ENCODE data around the gene PPP1R12A. TPM values are rescaled to one million over a fixed set of nuclear protein-coding genes. Genes with fewer than 3 reads are reported as not detected.
A peak's percentile ranks its signal among the peaks of the same experiment; 100 is the strongest.
"Not testable (repeated sequence)": the region's sequence is repeated elsewhere in the genome, so short reads cannot be mapped to it uniquely, and the experiment has no call there.

PPP1R12A gene
- total RNA-seq: 106 and 134 TPM in 2 replicates

DNA sequence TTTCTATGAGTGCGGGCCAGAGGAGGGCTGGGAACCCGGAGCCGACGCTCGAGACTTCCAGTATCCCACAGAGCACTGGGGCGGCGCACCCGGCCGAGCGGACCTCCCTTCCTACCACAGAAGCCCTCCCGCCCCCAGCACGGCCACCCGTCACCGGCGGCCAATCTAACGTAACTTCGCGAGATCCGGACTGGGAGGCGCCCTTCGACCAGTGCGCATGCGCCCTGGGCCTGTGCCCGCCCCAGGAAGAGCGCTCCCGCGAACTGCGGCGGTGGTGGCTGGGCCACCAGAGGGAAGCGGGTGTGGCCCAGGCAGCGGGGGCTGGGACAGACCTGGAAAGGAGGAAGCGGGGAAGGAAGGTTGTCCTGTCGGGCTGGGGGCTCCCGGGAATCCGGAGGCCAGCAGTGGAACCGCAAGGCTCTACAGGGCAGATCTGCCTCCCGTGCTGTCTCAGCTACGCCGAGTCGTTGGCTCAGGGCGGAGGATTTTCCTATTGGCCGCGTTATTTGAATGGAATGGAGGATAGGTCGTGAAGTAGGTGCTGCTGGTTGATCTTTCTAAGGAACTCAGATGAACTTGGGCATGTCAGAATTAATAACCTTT, at the start of gene PPP1R12A:
PPP1R12A (minus strand) TSS at position 77 of the 603 bp plus-strand sequence. CDS start 166 bp downstream, outside the sequence.
- peak; percentile 99 for DNase-seq

DNA sequence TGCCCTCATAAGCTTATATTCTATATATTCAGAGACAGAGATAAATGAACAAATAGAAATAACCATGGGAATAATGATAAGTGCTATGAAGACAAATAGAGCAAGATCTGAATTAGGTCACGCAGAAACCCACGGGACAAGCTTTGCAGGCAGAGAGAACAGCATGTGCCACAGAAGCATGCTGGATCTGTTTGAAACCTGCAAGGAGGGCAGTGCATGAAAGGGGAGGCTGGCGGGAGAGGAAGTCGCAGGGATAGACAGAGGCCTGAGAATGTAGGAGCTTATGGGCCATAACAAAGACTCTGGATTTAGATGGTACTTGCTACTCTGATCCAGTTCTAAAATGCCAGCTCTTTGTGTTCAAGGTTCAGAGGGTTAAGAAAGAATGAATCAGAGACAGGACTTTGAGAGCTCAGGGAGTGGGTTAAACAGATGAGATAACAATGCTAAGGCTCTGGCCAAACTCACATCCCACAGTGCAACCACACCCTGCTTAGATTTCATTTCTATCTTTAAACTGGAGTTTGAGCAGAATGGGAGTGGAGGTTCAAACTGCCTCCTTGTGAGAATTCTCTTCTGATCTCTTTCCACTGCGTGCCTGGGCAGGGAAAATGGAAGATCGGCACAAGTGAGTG, 49.2 kb upstream of the PPP1R12A start:
- no peak for DNase-seq

DNA sequence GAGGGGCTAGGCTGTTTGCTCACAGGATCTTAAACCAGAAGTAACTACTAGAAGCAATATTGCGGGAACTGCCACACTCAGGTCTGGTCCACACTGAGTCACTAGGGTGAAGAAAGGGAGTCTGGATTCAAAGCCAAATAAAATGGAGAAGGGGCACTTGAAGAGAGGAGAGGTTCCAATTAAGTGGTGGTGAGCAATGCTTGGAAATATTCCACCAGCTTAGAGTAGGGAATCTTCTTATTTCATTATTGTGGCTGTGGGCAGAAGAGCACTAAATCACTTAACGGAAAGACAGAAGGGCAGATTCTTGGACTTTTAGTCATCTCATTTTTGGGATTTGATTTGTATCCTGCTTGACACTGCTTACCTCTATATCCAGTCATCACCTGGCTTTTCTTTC, 48.6 kb upstream of the PPP1R12A start:
- DNase-seq: no peak

DNA sequence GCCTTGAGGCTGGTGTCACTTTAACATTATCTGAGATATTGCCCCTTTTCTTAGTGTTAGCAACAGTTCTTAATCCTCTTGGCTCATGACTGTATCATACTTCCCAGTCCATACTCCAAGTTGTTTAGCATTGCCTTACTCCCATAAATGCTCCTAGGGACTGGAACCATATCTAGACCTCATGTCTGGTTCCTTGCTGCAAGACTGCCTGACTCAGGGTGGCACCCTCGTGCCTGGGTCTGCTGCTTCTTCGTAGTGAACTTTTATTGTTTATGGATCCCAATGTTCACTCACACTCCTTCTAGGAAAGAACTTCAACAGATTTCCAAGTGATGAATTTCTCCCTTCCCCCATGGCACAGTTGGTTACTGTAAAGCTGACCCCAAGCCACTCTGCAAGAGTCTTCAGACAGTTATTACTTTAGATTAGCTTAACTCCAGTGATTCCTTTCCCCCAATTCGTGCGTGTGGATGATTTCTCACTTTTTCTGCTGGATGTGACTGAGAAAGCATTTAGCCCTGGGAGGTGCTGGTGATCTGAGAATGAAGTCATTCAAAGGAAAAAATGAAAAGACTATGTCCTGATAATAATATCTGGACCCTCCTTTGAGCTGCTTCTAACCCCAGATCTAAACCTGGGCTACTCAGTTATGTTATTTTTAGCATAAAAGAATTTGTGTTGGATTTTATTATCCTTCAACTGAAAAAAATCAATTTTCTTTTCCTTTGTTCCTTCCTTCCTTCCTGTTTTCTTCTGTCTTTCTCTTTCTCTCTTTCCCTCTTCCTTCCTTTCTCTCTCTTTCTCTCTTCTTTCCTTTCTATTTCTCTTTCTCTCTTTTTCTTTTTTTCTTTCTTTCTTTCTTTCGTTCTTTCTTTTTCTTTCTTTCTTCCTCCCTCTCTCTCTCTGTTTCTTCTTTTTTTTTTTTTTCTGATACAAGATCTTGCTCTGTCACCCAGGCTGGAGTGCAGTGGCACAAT, 47.5 kb upstream of the PPP1R12A start:
- DNase-seq: no peak

DNA sequence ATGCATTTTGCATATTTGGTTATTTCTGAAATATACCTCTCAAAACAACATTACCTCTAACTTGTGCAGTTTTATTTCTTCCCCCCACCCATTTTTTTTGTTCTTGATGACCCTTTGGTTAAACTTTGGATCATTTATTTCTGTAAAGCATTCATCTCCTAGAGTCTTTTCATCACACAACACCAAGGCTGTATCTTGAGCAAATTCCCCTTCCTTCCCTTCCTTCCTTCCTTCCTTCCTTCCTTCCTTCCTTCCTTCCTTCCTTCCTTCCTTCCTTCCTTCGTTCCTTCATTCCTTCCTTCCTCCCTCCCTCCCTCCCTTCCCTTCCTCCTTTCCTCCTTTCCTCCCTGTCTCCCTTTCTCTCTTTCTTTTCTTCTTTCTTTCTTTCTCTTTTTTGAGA, 43.8 kb upstream of the PPP1R12A start:
- DNase-seq: no peak

DNA sequence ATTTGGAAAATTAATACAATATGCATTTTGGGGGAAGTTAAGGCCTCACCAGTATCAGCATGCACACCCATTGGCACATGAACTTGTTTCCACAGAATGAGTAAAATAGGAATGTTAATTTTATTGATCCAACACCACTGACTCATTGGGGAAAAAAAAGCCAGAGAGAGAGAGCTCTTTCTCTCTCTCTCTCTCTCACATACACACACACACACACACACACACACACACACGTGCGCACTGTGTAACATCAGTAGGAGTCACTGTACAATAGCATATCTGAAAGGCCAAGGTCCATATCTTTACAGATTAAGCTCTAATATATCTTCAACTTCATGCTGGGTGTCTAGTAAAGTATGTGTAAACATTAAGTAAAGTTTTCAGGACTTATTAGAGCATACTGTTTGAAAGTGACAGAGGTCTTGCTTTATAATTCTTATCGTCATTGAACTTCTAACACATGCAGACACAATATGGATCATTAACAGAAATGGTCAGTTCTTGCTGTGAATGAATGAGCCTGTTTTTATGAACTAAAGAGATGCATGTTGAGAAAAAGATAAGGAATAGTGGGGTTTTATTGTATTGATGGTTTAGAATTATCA, 43.1 kb upstream of the PPP1R12A start:
- not testable (repeated sequence) for DNase-seq

DNA sequence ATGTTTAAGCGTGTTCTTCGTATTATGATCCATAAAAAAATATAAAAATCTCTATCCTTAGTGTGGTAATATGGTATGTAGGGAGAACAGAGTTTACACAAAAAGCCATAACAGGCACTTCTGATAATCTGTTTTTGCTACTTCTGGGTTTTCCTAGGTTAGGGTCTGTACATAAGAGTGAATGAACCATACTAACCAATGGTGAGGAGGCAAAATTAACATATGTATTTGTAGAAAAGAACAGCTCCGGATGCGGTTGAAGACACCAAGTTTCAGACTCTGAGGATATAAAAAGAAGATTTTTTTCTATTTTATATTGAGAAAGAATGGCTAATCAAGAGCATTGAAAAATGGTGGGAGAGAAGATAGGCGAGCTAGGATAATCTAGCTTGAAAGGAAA, 40.2 kb upstream of the PPP1R12A start:
- no peak for DNase-seq

DNA sequence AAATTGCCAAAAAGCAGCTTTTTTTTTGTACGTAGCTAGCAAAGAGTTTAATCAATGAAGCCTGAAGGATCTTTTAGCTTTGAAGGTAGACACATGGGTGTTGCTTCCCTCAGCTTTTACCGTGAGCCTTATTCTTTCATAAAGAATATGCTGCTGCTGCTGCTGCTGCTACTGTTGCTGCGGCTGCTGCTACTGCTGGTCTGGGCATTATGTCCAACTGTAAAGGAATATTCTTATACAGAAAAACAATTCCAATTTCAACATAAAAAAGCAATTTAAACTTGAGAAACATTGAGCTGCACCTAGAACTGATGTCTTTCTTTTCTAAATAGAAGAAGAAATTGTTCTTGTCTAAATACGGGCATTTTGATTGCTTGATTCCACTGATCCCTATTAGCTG, 38.9 kb upstream of the PPP1R12A start:
- DNase-seq: no peak

DNA sequence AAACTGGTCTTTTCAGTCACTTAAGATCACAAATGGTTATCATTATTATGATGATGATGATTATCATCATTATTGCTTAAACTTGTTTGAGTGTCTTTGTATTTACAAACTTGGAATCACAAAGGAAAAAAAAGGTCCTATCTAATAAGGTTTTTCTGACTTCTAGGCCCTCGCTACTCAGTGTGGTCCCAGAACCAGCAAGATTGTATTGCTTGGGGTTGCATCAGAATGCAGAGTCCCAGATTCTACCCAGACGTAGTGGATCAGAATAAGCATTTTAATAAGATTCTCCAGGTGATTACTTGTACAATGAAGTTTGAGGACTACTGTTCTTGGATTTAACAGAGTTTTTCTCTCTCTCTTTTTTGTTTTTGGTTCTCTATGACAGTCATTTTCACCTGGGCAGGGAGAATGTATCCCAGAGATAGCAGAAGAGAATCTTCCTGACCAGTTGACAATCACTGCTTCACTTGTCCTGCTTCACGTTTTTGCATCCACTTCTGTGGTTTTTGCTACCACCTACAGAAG, 29.3 kb upstream of the PPP1R12A start:
- DNase-seq: no peak

DNA sequence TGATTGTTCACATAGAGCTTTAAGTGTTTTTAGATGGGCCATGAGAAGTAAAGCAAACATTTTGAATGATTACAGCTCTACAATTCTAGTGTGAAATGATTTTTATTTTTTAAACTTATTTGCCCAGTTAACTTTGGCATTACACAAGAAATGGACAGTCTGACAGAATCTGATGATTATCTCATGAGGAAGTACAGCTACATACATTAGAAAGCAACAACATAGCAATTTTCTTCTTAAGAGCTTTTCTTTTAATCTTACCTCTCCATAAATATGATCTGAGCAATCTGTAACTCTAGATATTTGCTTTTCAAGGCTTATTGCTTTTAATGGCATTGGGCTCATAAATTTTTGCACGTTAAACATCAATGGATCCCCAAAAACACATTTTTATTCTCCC, 26.5 kb upstream of the PPP1R12A start:
- no peak for DNase-seq

DNA sequence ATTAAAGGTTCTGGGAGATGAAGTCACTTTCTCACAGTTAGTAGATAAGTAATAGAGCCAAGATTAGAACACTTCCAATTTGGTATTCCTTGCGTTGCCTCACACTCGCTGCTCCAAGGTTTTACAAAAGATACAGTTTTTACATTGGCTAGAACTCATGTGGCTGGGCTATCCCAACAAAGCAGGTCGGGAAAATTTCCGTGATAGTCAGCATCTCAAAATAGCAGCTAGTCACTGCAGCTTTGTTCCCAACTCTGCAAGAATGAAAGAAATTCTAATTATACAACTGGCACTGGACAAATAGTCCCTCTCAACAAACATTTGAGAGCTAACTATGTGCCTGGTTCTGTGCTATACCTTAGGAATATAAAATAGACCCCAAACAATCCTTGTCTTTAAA, 24.6 kb upstream of the PPP1R12A start:
- DNase-seq: no peak

DNA sequence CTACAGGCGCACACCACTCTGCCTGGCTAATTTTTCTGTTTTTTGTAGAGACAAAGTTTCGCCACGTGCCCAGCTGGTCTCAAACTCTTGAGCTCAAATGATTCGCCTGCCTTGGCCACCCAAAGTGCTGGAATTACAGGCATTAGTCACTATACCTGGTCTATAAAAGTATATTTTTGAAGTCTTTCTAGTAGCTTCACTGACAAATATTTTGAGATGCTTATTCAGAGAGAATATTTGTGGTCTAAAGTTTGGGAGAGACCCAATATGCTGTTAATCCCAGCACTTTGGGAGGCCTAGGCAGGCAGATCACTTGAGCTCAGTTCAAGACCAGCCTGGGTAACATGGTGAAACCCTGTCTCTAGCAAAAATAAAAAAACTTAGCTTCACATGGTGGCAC, 22.0 kb upstream of the PPP1R12A start:
- no peak for DNase-seq

DNA sequence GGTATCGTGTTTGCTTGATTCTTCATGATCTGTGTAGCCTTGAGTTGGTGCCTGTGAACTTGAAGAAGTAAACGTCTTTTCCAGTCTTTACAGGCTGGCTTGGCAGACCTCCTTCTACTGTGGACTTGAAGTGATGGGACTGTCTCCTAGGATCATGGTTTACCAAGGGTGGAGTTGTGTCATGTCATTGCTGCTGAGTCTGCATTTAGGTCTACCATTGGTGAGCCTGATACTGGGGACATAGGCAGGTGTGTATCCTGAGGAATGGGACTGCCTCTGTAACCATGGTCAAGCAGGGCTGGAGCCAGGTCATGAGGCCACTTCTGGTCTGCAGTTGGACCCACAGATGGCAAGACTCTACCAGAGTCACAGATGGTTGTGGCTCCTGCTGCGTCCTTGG, 20.7 kb upstream of the PPP1R12A start:
- no peak for DNase-seq

DNA sequence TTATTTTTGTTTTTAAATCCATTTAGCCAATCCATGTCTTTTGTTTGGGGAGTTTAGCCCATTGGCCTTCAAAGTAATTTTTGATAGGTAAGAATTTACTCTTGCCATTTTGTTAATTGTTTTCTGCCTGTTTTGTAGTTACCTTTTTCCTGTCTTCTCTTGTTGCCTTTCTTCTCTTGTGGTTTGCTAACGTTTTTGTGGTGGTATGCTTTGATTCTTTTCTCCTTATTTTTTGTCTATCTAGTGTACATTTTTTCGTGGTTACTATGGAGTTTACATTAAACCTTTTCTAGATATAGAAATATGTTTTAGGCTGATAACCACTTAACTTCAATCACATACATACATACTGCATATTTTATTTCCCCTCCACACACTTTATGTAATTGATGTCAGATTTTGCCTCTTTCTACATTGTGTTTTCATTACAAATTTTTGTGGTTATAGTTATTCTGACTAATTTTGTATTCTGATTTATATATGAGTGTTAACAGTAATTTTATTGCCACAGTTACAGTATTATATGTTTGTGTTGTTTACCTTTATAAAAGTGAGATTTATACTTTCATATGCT, 19.2 kb upstream of the PPP1R12A start:
- DNase-seq: no peak

DNA sequence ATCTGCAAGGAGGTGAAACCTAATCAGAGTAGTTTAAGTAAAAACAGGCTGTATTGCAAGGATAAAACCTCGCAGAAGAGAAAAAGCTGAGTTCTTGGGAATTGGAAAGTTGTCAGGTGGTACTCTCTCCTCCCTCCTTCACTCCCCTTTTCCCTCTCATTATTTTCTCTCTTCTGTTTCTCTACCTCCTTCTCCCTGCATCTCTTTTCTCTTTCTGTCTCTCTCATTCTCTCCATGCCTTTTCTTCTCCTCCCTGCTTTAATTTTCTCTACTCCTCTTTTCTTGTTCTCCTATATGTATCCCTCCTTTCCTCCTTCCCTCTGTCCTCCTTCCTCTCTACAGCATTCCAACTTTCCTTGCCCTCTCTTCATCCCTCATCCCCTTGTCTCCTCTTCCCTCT, 14.2 kb upstream of the PPP1R12A start:
- DNase-seq: no peak

DNA sequence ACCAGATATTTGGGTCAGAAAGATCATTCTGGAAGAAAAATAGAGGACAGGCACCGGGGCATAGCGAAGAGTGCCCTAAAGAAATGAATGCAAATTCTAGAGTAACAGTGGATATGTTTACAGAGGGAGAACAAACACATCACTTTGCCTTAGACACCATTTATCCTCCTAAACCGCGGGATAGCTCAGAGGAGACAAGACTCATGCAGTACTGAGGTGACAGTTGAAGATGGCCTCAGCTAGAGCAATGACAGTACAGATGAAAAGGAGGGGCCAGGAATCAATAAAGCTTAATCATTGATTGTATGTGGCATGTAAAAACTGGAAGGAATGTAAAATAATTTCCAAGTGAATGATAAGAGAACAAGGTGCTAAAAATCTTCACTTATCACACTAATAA, 10.5 kb upstream of the PPP1R12A start:
- no peak for DNase-seq

DNA sequence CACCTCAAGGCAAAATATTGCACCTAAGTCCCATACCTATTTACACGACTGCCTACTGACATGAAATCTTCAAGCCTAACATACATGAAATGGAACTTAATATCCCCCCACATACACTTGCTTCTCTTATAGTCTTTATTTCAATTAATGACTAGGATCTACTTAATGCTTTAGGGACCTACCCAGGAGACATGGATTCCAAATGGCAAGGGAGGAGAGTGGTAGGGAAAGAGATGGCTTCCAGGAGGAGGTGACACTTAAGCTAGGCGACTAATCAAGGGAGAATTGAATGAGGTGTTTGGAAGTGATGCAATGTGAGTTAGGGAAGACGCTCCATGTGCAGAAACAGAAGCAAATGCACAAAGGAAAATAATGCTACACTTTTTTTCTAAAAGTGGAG, 9.7 kb upstream of the PPP1R12A start:
- DNase-seq: no peak

DNA sequence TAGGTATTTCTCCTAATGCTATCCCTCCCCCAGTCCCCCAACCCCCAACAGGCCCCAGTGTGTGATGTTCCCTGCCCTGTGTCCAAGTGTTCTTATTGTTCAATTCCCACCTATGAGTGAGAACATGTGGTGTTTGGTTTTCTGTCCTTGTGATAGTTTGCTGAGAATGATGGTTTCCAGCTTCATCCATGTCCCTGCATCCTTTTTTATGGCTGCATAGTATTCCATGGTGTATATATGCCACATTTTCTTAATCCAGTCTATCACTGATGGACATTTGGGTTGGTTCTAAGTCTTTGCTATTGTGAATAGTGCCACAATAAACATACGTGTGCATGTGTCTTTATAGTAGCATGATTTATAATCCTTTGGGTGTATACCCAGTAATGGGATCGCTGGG, 7.9 kb upstream of the PPP1R12A start:
- DNase-seq: not testable (repeated sequence)

DNA sequence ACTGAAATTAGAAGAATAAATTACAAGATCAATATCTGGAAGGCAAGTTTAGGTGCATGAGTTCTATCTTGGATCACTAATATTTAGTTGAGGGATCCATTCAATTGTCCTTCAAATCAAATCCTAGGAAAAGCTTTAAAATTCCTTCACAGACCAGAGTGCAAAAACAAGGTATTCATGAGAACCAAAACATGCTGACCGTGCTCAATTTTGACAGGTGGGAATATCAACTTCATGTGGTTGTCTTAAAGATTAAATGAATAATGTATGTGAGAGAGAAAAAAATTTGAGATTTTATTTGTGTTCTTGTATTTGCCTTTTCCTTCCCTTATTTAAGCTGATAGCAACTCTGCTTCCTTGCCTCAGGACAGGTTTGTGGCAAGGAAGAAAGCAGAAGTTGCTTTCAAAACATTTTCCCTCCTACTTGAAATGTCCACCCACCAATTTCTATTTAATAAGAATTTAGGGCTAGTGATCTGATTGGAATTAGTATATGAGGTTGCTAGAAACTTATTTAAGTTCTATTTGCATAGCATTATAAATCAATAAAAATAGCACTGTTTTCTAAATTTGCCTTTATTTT, 4.9 kb upstream of the PPP1R12A start:
- DNase-seq: no peak

DNA sequence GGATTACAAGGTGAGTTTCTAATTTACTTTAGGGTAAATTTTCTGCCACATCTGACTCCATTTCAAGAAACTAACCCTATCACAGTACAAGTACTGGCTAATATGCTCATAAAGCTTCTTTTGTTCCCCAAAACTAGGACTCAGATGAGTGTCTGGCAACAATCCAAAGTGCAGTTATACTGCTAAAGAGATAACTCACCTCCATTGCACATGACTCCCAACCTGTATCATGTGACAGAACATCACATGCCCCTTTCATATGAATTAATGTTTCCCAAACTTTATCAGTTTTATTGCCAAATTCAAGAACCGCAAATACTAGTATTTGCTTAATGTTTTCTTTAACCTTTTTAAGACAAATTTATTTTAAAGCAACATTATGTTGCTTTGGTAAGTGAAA, 3.9 kb upstream of the PPP1R12A start:
- DNase-seq: no peak

DNA sequence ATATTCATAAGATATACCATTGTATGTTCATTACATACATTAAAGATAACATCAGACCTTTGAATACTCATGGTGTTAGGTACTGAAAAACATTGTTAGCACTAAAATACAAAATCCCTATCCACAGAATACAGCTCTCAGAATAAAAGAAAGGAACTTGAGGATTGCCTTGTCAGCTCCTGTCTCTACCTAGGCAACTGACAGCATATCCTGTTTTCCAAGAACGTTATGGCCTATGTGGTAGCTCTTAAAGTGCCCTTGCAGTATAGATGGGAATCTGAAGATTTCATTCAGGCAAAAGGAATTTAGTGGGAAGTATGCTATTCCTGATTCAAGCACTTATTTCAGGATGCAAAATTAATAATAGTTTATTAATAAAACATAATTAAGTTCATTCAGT, 1.8 kb upstream of the PPP1R12A start:
- DNase-seq: peak; percentile 68

Measured in dermis blood vessel endothelial cell (primary cell).